ENCODE data around the gene TMEM42. TPM values are rescaled to one million over a fixed set of nuclear protein-coding genes. Genes with fewer than 3 reads are reported as not detected.
A peak's percentile ranks its signal among the peaks of the same experiment; 100 is the strongest.
"Not testable (repeated sequence)": the region's sequence is repeated elsewhere in the genome, so short reads cannot be mapped to it uniquely, and the experiment has no call there.

The TMEM42 gene
- total and polyA plus RNA-seq, 10 of the 15 experiments (the other 5 are each of a cell fraction or from before 2014, with no cell fraction given), result 5.0 to 20.5 (median 12.2) TPM

- TF ChIP-seq GABPA (IDR thresholded peaks at IDR 0.05; ENCODE audit: low read depth) (no peak), YBX1 (IDR thresholded peaks at IDR 0.05) (no peak)
- TF ChIP-seq, protein P1, sequence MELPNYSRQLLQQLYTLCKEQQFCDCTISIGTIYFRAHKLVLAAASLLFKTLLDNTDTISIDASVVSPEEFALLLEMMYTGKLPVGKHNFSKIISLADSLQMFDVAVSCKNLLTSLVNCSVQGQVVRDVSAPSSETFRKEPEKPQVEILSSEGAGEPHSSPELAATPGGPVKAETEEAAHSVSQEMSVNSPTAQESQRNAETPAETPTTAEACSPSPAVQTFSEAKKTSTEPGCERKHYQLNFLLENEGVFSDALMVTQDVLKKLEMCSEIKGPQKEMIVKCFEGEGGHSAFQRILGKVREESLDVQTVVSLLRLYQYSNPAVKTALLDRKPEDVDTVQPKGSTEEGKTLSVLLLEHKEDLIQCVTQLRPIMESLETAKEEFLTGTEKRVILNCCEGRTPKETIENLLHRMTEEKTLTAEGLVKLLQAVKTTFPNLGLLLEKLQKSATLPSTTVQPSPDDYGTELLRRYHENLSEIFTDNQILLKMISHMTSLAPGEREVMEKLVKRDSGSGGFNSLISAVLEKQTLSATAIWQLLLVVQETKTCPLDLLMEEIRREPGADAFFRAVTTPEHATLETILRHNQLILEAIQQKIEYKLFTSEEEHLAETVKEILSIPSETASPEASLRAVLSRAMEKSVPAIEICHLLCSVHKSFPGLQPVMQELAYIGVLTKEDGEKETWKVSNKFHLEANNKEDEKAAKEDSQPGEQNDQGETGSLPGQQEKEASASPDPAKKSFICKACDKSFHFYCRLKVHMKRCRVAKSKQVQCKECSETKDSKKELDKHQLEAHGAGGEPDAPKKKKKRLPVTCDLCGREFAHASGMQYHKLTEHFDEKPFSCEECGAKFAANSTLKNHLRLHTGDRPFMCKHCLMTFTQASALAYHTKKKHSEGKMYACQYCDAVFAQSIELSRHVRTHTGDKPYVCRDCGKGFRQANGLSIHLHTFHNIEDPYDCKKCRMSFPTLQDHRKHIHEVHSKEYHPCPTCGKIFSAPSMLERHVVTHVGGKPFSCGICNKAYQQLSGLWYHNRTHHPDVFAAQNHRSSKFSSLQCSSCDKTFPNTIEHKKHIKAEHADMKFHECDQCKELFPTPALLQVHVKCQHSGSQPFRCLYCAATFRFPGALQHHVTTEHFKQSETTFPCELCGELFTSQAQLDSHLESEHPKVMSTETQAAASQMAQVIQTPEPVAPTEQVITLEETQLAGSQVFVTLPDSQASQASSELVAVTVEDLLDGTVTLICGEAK (IDR thresholded peaks at IDR 0.05; ENCODE audit: borderline replicate concordance), result no peak
Measured at GRCh38 chr3:44845528-44846520, 15.9 kb upstream of the TMEM42 start (continued).

DNA sequence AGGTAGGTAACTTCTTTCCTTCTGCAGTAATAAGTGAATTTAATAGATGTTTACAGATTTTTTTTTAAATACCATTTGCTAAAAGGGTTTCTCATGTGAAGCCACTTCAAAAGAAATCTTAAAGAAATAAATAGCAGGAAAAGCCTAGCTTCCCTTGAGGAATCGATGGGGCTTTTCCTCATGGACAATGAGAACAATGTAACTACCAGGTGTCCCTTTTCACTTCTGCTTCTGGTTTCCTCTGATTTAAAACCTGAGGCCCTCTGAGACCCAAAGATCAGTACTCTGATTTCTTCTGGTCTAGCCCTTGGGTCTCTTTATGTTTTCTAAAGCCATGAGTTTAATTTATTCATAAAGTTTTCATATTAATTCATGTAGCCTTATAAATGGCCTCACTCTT lies 13.1 kb upstream of the TMEM42 start:
- in situ Hi-C loops (cut with MboI) (no loop called here), intact Hi-C loops (cut with micrococcal nuclease; ENCODE audit: unreplicated experiment) (no loop called here)
- Histone ChIP-seq H2AFZ (ENCODE audit: control insufficient read depth, low read depth, low read length) (no peak overlapping the region), H3K9ac (ENCODE audit: control insufficient read depth, insufficient read depth, low read length) (no peak overlapping the region), H3K36me3 (ENCODE audit: control insufficient read depth in 2 of 2, insufficient read depth in 2 of 2, low read length in 1 of 2) (peaks cover 3 to 28% of the 10 kb centered on the region in 2 experiments), H3K27me3 (replicated peaks in 1 of 2; ENCODE audit: control insufficient read depth in 2 of 2, insufficient read depth in 2 of 2, low read length in 1 of 2) (no peaks in the 10 kb centered on the region), H3K27ac (ENCODE audit: control insufficient read depth, insufficient read depth) (no peak overlapping the region), H3K9me3 (replicated peaks; ENCODE audit: control insufficient read depth, insufficient read depth, low read length) (no peaks in the 10 kb centered on the region; the same call in 2 of the 3 replicates), H4K20me1 (ENCODE audit: control insufficient read depth, insufficient read depth) (no peaks in the 10 kb centered on the region), H3K4me1 (ENCODE audit: control insufficient read depth, insufficient read depth, low read length) (no peaks in the 10 kb centered on the region), H3K79me2 (ENCODE audit: control insufficient read depth, insufficient read depth, low read length) (no peaks in the 10 kb centered on the region), H3K4me3 (no peak overlapping the region), H3K4me2 (ENCODE audit: control insufficient read depth, insufficient read depth) (no peak overlapping the region)
- ATAC-seq (peak; percentile 20; the same call in 1 of the 3 replicates), FAIRE-seq (peak; percentile 61), DNase-seq (ENCODE audit: low read depth, low spot score) (no peak)
- CTCF ChIA-PET, result no interaction called here
- TF ChIP-seq JUND (IDR thresholded peaks at IDR 0.05; ENCODE audit: low read depth, low read length) (no peak), SPI1 (IDR thresholded peaks at IDR 0.05; ENCODE audit: borderline replicate concordance, insufficient read depth, low read depth, low read length) (peak; percentile 68; the same call in 1 of the 2 replicates), IKZF1 (conservative IDR thresholded peaks at IDR 0.05) (peak; percentile 48), RAD51 (IDR thresholded peaks at IDR 0.05) (no peak)
- TF ChIP-seq, protein P2, sequence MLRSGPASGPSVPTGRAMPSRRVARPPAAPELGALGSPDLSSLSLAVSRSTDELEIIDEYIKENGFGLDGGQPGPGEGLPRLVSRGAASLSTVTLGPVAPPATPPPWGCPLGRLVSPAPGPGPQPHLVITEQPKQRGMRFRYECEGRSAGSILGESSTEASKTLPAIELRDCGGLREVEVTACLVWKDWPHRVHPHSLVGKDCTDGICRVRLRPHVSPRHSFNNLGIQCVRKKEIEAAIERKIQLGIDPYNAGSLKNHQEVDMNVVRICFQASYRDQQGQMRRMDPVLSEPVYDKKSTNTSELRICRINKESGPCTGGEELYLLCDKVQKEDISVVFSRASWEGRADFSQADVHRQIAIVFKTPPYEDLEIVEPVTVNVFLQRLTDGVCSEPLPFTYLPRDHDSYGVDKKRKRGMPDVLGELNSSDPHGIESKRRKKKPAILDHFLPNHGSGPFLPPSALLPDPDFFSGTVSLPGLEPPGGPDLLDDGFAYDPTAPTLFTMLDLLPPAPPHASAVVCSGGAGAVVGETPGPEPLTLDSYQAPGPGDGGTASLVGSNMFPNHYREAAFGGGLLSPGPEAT (IDR thresholded peaks at IDR 0.05; ENCODE audit: low read depth), result 0 out of 2 replicates have a peak, but pooled peaks have one; percentile 21
- BruUV-seq (replicated peaks), result no TSS peak
- RAD21 ChIA-PET (ENCODE audit: unreplicated experiment), result no interaction called here
- 41% methylated on average over 1 of the region's 1 CpG for WGBS (ENCODE audit: insufficient coverage, insufficient replicate concordance, low lambda C conversion rate, missing lambda C conversion rate)
- POLR2A ChIA-PET, result no interaction called here
- SMC1A ChIA-PET (ENCODE audit: uncharacterized antibody, unreplicated experiment), result interaction anchor here (1.0 to 1.7 kb wide), 3 partner anchors 11 to 18 kb away, joined by 3 read pairs; no protein-coding TSS in a partner anchor

- CTCF ChIA-PET; H3K4me3 ChIP-seq; in situ Hi-C loops (cut with MboI); intact Hi-C loops (cut with micrococcal nuclease; ENCODE audit: unreplicated experiment); SMC1A ChIA-PET (ENCODE audit: uncharacterized antibody, unreplicated experiment); H2AFZ ChIP-seq (ENCODE audit: control insufficient read depth, low read depth, low read length); H3K27me3 ChIP-seq (replicated peaks in 1 of 2; ENCODE audit: control insufficient read depth in 2 of 2, insufficient read depth in 2 of 2, low read length in 1 of 2); H3K27ac ChIP-seq (ENCODE audit: control insufficient read depth, insufficient read depth); RAD21 ChIA-PET (ENCODE audit: unreplicated experiment); ATAC-seq; H3K4me2 ChIP-seq (ENCODE audit: control insufficient read depth, insufficient read depth); H3K4me1 ChIP-seq (ENCODE audit: control insufficient read depth, insufficient read depth, low read length); H4K20me1 ChIP-seq (ENCODE audit: control insufficient read depth, insufficient read depth); FAIRE-seq; POLR2A ChIA-PET; BruUV-seq (replicated peaks); H3K9me3 ChIP-seq (replicated peaks; ENCODE audit: control insufficient read depth, insufficient read depth, low read length); DNase-seq (ENCODE audit: low read depth, low spot score); H3K79me2 ChIP-seq (ENCODE audit: control insufficient read depth, insufficient read depth, low read length); H3K9ac ChIP-seq (ENCODE audit: control insufficient read depth, insufficient read depth, low read length): not testable (repeated sequence)
- H3K36me3 ChIP-seq (ENCODE audit: control insufficient read depth in 2 of 2, insufficient read depth in 2 of 2, low read length in 1 of 2), result peaks cover 0 to 18% of the 10 kb centered on the region in 2 experiments; a peak in 2 of 4 replicates
- 98% methylated on average over 6 of the region's 6 CpGs for WGBS (ENCODE audit: insufficient coverage, insufficient replicate concordance, low lambda C conversion rate, missing lambda C conversion rate)
Measured at GRCh38 chr3:44856663-44857062, 5.0 kb upstream of the TMEM42 start.

All from GM12878 (cell line).